ENCODE results near the gene AK4. TPM values are rescaled to one million over a fixed set of nuclear protein-coding genes. Genes with fewer than 3 reads are reported as not detected.
"Not testable (repeated sequence)": the region's sequence is repeated elsewhere in the genome, so short reads cannot be mapped to it uniquely, and the experiment has no call there.

Gene AK4
- polyA plus RNA-seq, 1 donor from 2014 or later: 0.38 TPM

- Mint-ChIP-seq H3K4me1 (peaks cover 2 to 14% (median 11%) of the 10 kb centered on the region in 3 donors), H3K27me3 (peaks cover 35% of the 10 kb centered on the region), H3K27ac (no peak overlapping the region), H3K9me3 (no peaks in the 10 kb centered on the region), H3K4me3 (peak overlapping the region; percentile 63 to 85 (median 80)), H3K36me3 (no peaks in the 10 kb centered on the region)
Observed at GRCh38 chr1:65146908-65147423, 1.0 kb upstream of the AK4 start.

DNA sequence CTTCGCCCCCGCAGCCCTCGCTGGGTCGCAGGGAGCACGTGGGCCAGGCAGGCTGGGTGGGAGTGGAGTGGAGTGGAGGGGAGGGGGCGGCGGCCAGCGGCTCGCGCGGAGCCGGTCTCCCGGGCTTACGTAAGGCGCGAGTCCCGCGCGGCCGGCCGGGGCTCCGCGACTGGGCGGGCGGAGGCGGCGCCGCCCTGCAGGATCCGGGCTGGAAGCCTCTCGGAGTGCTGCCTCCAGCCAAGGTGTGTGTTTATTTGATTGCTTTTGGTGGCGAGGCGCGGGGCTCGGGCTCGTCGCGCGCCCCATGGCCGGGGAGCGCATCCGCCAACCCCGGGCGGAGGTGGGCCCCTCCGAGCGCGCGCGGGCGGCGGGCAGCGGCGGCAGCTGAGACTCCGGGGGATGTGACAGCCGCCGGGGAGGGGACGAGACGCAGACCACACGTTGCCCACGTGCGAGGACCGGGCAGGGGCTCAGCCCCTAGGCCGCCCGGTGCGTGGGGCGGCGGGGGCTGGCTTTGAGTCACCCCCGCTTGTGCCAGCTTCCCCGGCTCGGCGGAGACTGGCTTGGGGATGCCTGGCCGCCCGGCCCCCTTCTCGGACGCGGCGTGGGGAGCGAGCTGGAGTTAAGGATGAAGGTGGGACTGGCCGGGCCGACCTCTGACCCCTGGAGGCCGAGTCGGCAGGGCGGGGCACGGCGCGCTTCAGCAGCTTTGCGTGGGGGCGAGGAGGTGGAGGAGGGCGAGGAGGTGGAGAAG, 402 bp upstream of the AK4 start:
- Mint-ChIP-seq H3K4me3 (peak overlapping the region; percentile 81 to 92 (median 86)), H3K36me3 (no peaks in the 10 kb centered on the region), H3K9me3 (no peaks in the 10 kb centered on the region), H3K4me1 (peaks cover 2 to 14% (median 11%) of the 10 kb centered on the region in 3 donors), H3K27me3 (peaks cover 35% of the 10 kb centered on the region), H3K27ac (no peak overlapping the region)

DNA sequence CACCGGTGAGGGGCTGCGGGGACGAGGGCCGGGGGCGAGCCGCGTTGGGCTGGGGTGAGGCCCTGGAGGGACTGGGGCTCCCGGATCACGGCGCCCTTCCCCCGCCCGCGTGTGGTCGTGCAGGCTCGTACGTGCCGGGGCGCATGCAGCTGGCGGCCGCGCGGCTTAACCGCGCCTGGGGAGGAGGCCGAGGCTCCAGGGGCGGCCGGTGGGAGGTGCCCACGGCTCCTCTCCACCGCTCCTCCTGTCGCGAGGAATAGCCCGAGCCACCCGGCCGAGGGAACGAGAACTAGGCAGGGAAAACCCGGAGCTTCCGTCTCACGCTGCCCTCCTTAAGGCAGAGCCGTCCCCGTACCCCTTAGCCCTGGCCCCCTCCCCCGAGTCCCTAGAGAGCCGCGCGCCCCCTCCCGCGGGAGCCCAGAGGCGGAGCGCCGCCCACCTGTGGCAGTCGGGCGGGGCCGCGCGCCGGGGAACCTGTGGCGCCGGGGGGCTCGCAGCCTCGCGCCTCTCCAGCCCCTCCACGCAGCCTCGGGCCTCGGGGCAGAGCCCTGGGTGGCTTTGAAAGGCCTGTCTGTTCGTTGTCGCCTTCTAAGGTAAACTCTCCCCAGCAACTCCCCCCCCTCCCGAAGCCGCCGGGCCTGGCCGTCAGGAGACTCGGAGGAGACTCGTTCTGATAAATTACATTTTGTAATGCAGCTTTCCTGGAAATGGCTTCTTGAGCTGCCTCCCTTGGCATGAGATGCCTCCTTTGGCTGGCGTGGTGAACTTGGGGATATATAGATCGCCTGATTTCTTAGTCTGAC, 746 bp downstream of the AK4 start:
- peaks cover 35% of the 10 kb centered on the region for H3K27me3 Mint-ChIP-seq
- peak overlapping the region; percentile 80 to 89 (median 84) for H3K4me3 Mint-ChIP-seq
- no peaks in the 10 kb centered on the region for H3K36me3 Mint-ChIP-seq
- no peak overlapping the region for H3K27ac Mint-ChIP-seq
- peaks cover 2 to 14% (median 11%) of the 10 kb centered on the region in 3 donors for H3K4me1 Mint-ChIP-seq
- H3K9me3 Mint-ChIP-seq: no peaks in the 10 kb centered on the region

- H3K27ac Mint-ChIP-seq: no peak overlapping the region
- peak overlapping the region; percentile 80 to 89 (median 84) for H3K4me3 Mint-ChIP-seq
- H3K4me1 Mint-ChIP-seq: peaks cover 2 to 14% (median 11%) of the 10 kb centered on the region in 3 donors
- no peaks in the 10 kb centered on the region for H3K36me3 Mint-ChIP-seq
- H3K27me3 Mint-ChIP-seq: peaks cover 28% of the 10 kb centered on the region
- no peaks in the 10 kb centered on the region for H3K9me3 Mint-ChIP-seq
Observed at GRCh38 chr1:65149351-65150107, 1.5 kb downstream of the AK4 start.

DNA sequence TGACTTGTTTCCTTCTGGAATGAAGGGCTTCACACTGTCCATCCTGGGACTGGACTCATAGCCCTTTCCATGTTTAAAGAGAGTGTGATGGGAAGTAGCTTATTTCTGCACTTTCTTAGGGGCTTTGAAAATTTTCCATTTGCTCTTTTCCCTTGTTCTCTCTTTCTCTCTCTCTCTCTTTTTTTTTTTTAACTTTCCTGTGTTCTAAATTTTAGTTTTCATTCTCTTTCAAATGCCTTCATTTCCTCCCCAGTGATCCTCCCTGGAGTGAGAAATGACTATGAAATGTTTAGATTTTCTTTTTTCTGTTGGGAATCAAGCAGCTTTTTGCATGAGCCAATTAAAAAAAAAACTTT, 2.1 kb downstream of the AK4 start:
- Mint-ChIP-seq H3K4me1 (peaks cover 2 to 14% (median 11%) of the 10 kb centered on the region in 3 donors), H3K36me3 (no peaks in the 10 kb centered on the region), H3K27ac (no peak overlapping the region), H3K9me3 (no peaks in the 10 kb centered on the region), H3K4me3 (peak overlapping the region in 2 of 4 donors; percentile 40 to 80), H3K27me3 (peaks cover 24% of the 10 kb centered on the region)

DNA sequence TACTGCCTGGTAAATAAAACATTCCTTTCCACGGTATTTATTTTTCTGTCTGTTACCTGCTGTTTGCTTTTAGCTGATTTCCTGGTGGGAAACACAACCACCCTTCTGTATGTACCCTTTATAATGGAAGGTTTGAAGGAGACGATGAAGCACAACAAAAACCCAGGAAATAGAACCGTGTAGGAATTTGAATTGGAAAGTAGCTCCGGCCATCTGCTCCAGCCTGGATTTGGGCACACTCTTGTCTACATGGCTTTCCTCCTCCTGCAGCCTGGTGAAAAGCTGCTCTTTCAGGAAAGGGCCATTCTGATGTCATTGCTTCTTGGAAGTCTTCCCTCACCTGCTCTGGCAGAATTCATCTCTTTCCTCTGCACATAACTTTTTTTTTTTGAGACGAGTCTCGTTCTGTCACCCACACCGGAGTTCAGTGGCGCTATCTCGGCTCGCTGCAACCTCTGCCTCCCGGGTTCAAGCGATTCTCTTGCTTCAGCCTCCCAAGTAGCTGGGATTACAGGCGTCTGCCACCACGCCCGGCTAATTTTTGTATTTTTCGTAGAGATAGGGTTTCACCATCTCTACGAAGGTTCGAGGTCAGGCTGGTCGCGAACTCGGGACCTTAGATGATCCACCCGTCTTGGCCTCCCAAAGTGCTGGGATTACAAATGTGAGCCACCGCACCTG, 2.7 kb downstream of the AK4 start:
- Mint-ChIP-seq H3K9me3 (no peaks in the 10 kb centered on the region), H3K4me1 (peaks cover 2 to 14% (median 11%) of the 10 kb centered on the region in 3 donors), H3K4me3 (peak overlapping the region in 1 of 4 donors; percentile 80), H3K27me3 (peaks cover 18% of the 10 kb centered on the region), H3K27ac (no peak overlapping the region), H3K36me3 (no peaks in the 10 kb centered on the region)

GRCh38 chr1:65151641-65152040, 3.6 kb downstream of the AK4 start:
- no peaks in the 10 kb centered on the region for H3K9me3 Mint-ChIP-seq
- H3K4me3 Mint-ChIP-seq: peak overlapping the region in 1 of 4 donors; percentile 55
- H3K4me1 Mint-ChIP-seq: peaks cover 2 to 14% (median 11%) of the 10 kb centered on the region in 3 donors
- no peak overlapping the region for H3K27ac Mint-ChIP-seq
- no peaks in the 10 kb centered on the region for H3K36me3 Mint-ChIP-seq
- peaks cover 15% of the 10 kb centered on the region for H3K27me3 Mint-ChIP-seq

DNA sequence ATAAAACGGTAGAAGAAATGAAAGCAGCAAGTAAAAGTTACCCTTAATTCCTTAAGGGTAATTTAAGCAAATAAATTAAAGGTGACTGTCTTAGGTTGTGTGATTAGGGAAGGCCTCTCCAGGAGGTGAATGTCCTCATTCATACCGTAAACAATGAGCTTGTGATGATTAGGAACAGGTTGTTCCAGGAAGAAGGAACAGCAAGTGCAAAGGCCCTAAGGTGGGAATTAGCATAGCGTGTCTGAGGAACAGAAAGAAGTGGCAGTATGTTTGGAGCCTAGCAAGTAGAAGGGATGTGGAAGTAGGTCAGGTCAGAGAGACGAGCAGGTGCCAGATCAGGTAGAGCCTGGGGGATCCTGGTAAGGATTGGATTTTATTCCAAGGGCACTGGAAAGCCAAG, 5.6 kb downstream of the AK4 start:
- H3K27ac Mint-ChIP-seq: no peak overlapping the region
- H3K36me3 Mint-ChIP-seq: no peaks in the 10 kb centered on the region
- H3K4me1 Mint-ChIP-seq: peaks cover 0 to 14% (median 6%) of the 10 kb centered on the region in 3 donors
- H3K9me3 Mint-ChIP-seq: no peaks in the 10 kb centered on the region
- peaks cover 6% of the 10 kb centered on the region for H3K27me3 Mint-ChIP-seq
- H3K4me3 Mint-ChIP-seq: no peak overlapping the region

DNA sequence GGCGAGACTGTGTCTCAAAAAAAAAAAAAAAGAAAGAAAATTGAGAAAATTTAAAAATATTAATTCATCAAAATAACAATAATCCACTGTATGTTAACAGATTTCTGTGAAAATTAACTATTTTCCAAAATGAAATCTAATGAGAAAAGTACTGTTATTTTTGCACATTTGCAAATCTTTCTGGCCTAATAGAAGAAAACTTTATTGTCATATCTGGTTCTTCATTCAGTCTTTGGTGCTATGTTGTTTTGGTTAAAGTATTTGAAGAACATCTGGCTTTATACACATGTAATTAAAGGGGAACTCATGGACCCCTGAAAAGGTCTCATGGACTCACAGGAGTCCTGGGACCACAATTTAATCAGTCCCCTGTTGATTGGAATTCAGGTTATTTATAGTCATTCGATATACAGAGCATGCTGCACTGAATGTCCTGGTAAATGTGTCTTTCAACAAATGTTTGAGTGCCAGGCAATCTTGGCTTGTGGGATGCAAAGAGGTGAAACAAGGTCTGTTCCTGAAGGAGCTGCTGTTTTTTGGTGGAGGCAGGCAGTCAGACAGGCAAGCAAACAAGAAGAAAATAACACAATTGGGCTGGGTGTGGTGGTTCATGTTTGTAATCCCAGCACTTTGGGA, 9.0 kb downstream of the AK4 start:
- no peaks in the 10 kb centered on the region for H3K36me3 Mint-ChIP-seq
- H3K27ac Mint-ChIP-seq: no peak overlapping the region
- H3K9me3 Mint-ChIP-seq: no peaks in the 10 kb centered on the region
- H3K4me3 Mint-ChIP-seq: no peak overlapping the region
- H3K27me3 Mint-ChIP-seq: no peaks in the 10 kb centered on the region
- H3K4me1 Mint-ChIP-seq: peaks cover 0 to 2% (median 2%) of the 10 kb centered on the region in 3 donors

GRCh38 chr1:65157546-65157941, 9.5 kb downstream of the AK4 start:
- no peaks in the 10 kb centered on the region for H3K36me3 Mint-ChIP-seq
- no peaks in the 10 kb centered on the region for H3K9me3 Mint-ChIP-seq
- H3K27me3 Mint-ChIP-seq: peaks cover 2% of the 10 kb centered on the region
- H3K4me3 Mint-ChIP-seq: no peak overlapping the region
- no peak overlapping the region for H3K27ac Mint-ChIP-seq
- H3K4me1 Mint-ChIP-seq: peaks cover 0 to 2% (median 2%) of the 10 kb centered on the region in 3 donors

- not testable (repeated sequence) for H3K27me3 Mint-ChIP-seq, H3K4me1 Mint-ChIP-seq, H3K27ac Mint-ChIP-seq, H3K9me3 Mint-ChIP-seq, H3K4me3 Mint-ChIP-seq, H3K36me3 Mint-ChIP-seq
Observed at GRCh38 chr1:65159291-65159688, 11.3 kb downstream of the AK4 start.

GRCh38 chr1:65159801-65160523, 12.0 kb downstream of the AK4 start:
- Mint-ChIP-seq H3K9me3 (no peaks in the 10 kb centered on the region), H3K27me3 (peaks cover 2% of the 10 kb centered on the region), H3K27ac (no peak overlapping the region), H3K4me3 (no peak overlapping the region), H3K36me3 (peaks cover 2% of the 10 kb centered on the region), H3K4me1 (peaks cover 0 to 2% (median 2%) of the 10 kb centered on the region in 3 donors)

GRCh38 chr1:65163201-65163805, 15.3 kb downstream of the AK4 start:
- no peaks in the 10 kb centered on the region for H3K9me3 Mint-ChIP-seq
- H3K4me1 Mint-ChIP-seq: peaks cover 0 to 4% (median 2%) of the 10 kb centered on the region in 3 donors
- H3K4me3 Mint-ChIP-seq: no peak overlapping the region
- H3K27ac Mint-ChIP-seq: no peak overlapping the region
- peaks cover 2% of the 10 kb centered on the region for H3K27me3 Mint-ChIP-seq
- H3K36me3 Mint-ChIP-seq: peaks cover 2% of the 10 kb centered on the region
